A673 (cell line): ENCODE results near the gene CHMP2B. TPM values are rescaled to one million over a fixed set of nuclear protein-coding genes. Genes with fewer than 3 reads are reported as not detected.

Experiments
- BruUV-seq: library from RNA; stranded (reverse); fragments of 400-500 nt; replicated peaks from 2 replicates; lab custom pipeline; 2021; lab: Mats Ljungman, UMichigan
- CTCF ChIA-PET: fragments of 300-600 bp; sonication (Branson Sonifier 250); formaldehyde crosslinking; loops from one replicate; lab custom pipeline; 2022; ENCODE audit warnings: antibody characterized with exemption; lab: Charles Lee
- POLR2A ChIA-PET: fragments of 300-600 bp; sonication (Branson Sonifier 250); formaldehyde crosslinking; loops from one replicate; lab custom pipeline; 2022; ENCODE audit warnings: antibody characterized with exemption; ENCODE audit not compliant: low non-redundant PET; lab: Charles Lee
- DNase-seq: peaks from one replicate; pipeline ENCODE4 v3.0.0-alpha.2; 2015; ENCODE audit warnings: low spot score
- H3K27ac ChIP-seq: fragments of 200-600 bp; sonication (generic); 2 replicates; pipeline ENCODE4 v1.5.1; 2016; ENCODE audit warnings: mixed run types, low read depth, mild to moderate bottlenecking, mixed read lengths, antibody characterized with exemption, low read length; ENCODE audit not compliant: poor library complexity, severe bottlenecking
- H3K27me3 ChIP-seq: fragments of 200-600 bp; sonication (generic); replicated peaks from 2 replicates; pipeline ENCODE4 v1.6.1; 2017; ENCODE audit warnings: mixed run types, low read depth, mild to moderate bottlenecking, mixed read lengths, antibody characterized with exemption, low read length; ENCODE audit not compliant: insufficient read depth, poor library complexity
- H3K36me3 ChIP-seq: fragments of 200-600 bp; sonication (generic); 2 replicates; pipeline ENCODE4 v1.6.1; 2016; ENCODE audit warnings: mixed run types, mild to moderate bottlenecking, mixed read lengths, antibody characterized with exemption, low read length; ENCODE audit not compliant: insufficient read depth, poor library complexity, severe bottlenecking
- H3K4me1 ChIP-seq: fragments of 200-600 bp; sonication (generic); 2 replicates; pipeline ENCODE4 v1.6.1; 2017; ENCODE audit warnings: mixed run types, mild to moderate bottlenecking, mixed read lengths, antibody characterized with exemption, low read length; ENCODE audit not compliant: insufficient read depth, poor library complexity, severe bottlenecking
- H3K4me3 ChIP-seq: fragments of 200-600 bp; sonication (generic); 2 replicates; pipeline ENCODE4 v1.5.1; 2016; ENCODE audit warnings: low read depth, mixed run types, mild to moderate bottlenecking, mixed read lengths, low read length; ENCODE audit not compliant: poor library complexity, severe bottlenecking
- H3K9me3 ChIP-seq: fragments of 200-600 bp; sonication (generic); 2 replicates; pipeline ENCODE4 v1.6.1; 2016; ENCODE audit warnings: mixed run types, low read depth, mild to moderate bottlenecking, mixed read lengths, antibody characterized with exemption, low read length; ENCODE audit not compliant: poor library complexity, severe bottlenecking
- CTCF ChIP-seq: fragments of 300-800, 200-600 bp; sonication (generic); conservative IDR thresholded peaks from 2 replicates; pipeline ENCODE4 v1.5.1; 2017; ENCODE audit warnings: low read depth, mild to moderate bottlenecking, antibody characterized with exemption, low read length, moderate library complexity, mixed read lengths
- EZH2 ChIP-seq: fragments of 200-600 bp; sonication (generic); IDR thresholded peaks from 2 replicates; pipeline ENCODE4 v1.6.1; 2017; ENCODE audit warnings: borderline replicate concordance, low read depth, mild to moderate bottlenecking, mixed read lengths, antibody characterized with exemption, low read length; ENCODE audit not compliant: poor library complexity, severe bottlenecking
- intact Hi-C: fragments of 100-400 bp; cut with micrococcal nuclease; formaldehyde crosslinking; loops from one replicate; pipeline ENCODE4 v1.10.0; 2022; ENCODE audit not compliant: unreplicated experiment
- total RNA-seq: library from RNA; stranded (reverse); gene quantifications from 2 replicates; pipeline ENCODE4 v1.2.3, GENCODE V29; 2021

CHMP2B gene
- total RNA-seq, 1 experiment from 2014 or later, result 33.7 TPM

- no peaks in the 10 kb centered on the region for H3K27me3 ChIP-seq
- DNase-seq, result no peak
- CTCF ChIA-PET, result no interaction called here
- intact Hi-C loops, result no loop called here
- H3K4me1 ChIP-seq, result peaks cover 62% of the 10 kb centered on the region
- TF ChIP-seq CTCF, result no peak
- TF ChIP-seq EZH2, result no peak
- peak overlapping the region; percentile 50 for H3K4me3 ChIP-seq
- H3K9me3 ChIP-seq, result no peaks in the 10 kb centered on the region
- BruUV-seq, result no TSS peak
- no peaks in the 10 kb centered on the region for H3K36me3 ChIP-seq
- POLR2A ChIA-PET, result no interaction called here
- H3K27ac ChIP-seq, result peak overlapping the region; percentile 75
Observed at GRCh38 chr3:87272718-87273341, 45.7 kb downstream of the CHMP2B start.

- TF ChIP-seq CTCF (peak; percentile 49), EZH2 (no peak)
- CTCF ChIA-PET, result no interaction called here
- POLR2A ChIA-PET, result no interaction called here
- peak; percentile 76 for DNase-seq
- Histone ChIP-seq H3K36me3 (no peaks in the 10 kb centered on the region), H3K27ac (peak within 1 kb of the TSS; percentile 72), H3K4me1 (peaks cover 26% of the 10 kb centered on the region), H3K27me3 (no peaks in the 10 kb centered on the region), H3K4me3 (peak within 1 kb of the TSS; percentile 50), H3K9me3 (no peaks in the 10 kb centered on the region)
- intact Hi-C loops, result no loop called here
- no TSS peak for BruUV-seq
Observed at GRCh38 chr3:87276484-87276883, 49.4 kb downstream of the CHMP2B start, which contains the start of gene POU1F1. POU1F1 (minus strand) TSS chr3:87276584; CDS start chr3:87276462, 122 bp downstream.

GRCh38 chr3:87287011-87287410 is 59.9 kb downstream of the CHMP2B start:
- POLR2A ChIA-PET, result no interaction called here
- no peak for DNase-seq
- Histone ChIP-seq H3K4me3 (no peak overlapping the region), H3K27ac (no peak overlapping the region), H3K9me3 (peaks cover 7% of the 10 kb centered on the region), H3K27me3 (no peaks in the 10 kb centered on the region), H3K4me1 (peaks cover 26% of the 10 kb centered on the region), H3K36me3 (peaks cover 7% of the 10 kb centered on the region)
- no TSS peak for BruUV-seq
- TF ChIP-seq CTCF (no peak), EZH2 (no peak)
- intact Hi-C loops, result no loop called here
- CTCF ChIA-PET, result no interaction called here
